ENCODE results near the gene WDR7.

The WDR7 gene

GRCh38 chr18:56902653-56903052 lies 251.5 kb downstream of the WDR7 start:
- peaks cover 15% of the 10 kb centered on the region for H3K4me1 ChIP-seq (ENCODE audit: low read length)
- H3K4me2 ChIP-seq (ENCODE audit: low read length), result peak overlapping the region; percentile 70
- H3K9me3 ChIP-seq (ENCODE audit: insufficient read depth, low read length), result no peaks in the 10 kb centered on the region
- H2AFZ ChIP-seq (ENCODE audit: low read depth, low read length), result peak overlapping the region; percentile 35
- peak overlapping the region; percentile 21 for H3K27ac ChIP-seq (ENCODE audit: low read length)
- no peak for TF ChIP-seq EZH2phosphoT487 (IDR thresholded peaks at IDR 0.05; ENCODE audit: low read depth)
- TF ChIP-seq, protein P1, sequence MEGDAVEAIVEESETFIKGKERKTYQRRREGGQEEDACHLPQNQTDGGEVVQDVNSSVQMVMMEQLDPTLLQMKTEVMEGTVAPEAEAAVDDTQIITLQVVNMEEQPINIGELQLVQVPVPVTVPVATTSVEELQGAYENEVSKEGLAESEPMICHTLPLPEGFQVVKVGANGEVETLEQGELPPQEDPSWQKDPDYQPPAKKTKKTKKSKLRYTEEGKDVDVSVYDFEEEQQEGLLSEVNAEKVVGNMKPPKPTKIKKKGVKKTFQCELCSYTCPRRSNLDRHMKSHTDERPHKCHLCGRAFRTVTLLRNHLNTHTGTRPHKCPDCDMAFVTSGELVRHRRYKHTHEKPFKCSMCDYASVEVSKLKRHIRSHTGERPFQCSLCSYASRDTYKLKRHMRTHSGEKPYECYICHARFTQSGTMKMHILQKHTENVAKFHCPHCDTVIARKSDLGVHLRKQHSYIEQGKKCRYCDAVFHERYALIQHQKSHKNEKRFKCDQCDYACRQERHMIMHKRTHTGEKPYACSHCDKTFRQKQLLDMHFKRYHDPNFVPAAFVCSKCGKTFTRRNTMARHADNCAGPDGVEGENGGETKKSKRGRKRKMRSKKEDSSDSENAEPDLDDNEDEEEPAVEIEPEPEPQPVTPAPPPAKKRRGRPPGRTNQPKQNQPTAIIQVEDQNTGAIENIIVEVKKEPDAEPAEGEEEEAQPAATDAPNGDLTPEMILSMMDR (IDR thresholded peaks at IDR 0.05; ENCODE audit: low read depth, low read length), result no peak
- no peaks in the 10 kb centered on the region for H4K20me1 ChIP-seq (ENCODE audit: insufficient read depth, low read length)
- H3K27me3 ChIP-seq (ENCODE audit: low read depth, low read length), result no peaks in the 10 kb centered on the region
- no peaks in the 10 kb centered on the region for H3K79me2 ChIP-seq (ENCODE audit: low read length)
- peak overlapping the region; percentile 42 for H3K4me3 ChIP-seq (ENCODE audit: low read length)
- H3K9ac ChIP-seq (ENCODE audit: low read length), result peak overlapping the region; percentile 18
- H3K36me3 ChIP-seq (replicated peaks; ENCODE audit: low read depth, low read length), result no peaks in the 10 kb centered on the region

- Histone ChIP-seq H3K9me3 (ENCODE audit: insufficient read depth, low read length) (no peaks in the 10 kb centered on the region), H3K4me3 (ENCODE audit: low read length) (no peak overlapping the region), H2AFZ (ENCODE audit: low read depth, low read length) (no peak overlapping the region), H3K27ac (ENCODE audit: low read length) (no peak overlapping the region), H3K36me3 (replicated peaks; ENCODE audit: low read depth, low read length) (no peaks in the 10 kb centered on the region), H3K79me2 (ENCODE audit: low read length) (no peaks in the 10 kb centered on the region), H3K4me1 (ENCODE audit: low read length) (peaks cover 25% of the 10 kb centered on the region), H4K20me1 (ENCODE audit: insufficient read depth, low read length) (no peaks in the 10 kb centered on the region), H3K4me2 (ENCODE audit: low read length) (no peak overlapping the region), H3K27me3 (ENCODE audit: low read depth, low read length) (no peaks in the 10 kb centered on the region), H3K9ac (ENCODE audit: low read length) (no peak overlapping the region)
- TF ChIP-seq, protein P1 (IDR thresholded peaks at IDR 0.05; ENCODE audit: low read depth, low read length), result no peak
- TF ChIP-seq EZH2phosphoT487 (IDR thresholded peaks at IDR 0.05; ENCODE audit: low read depth), result no peak
These were observed 252.5 kb downstream of the WDR7 start for GRCh38 chr18:56903686-56904085.

DNA sequence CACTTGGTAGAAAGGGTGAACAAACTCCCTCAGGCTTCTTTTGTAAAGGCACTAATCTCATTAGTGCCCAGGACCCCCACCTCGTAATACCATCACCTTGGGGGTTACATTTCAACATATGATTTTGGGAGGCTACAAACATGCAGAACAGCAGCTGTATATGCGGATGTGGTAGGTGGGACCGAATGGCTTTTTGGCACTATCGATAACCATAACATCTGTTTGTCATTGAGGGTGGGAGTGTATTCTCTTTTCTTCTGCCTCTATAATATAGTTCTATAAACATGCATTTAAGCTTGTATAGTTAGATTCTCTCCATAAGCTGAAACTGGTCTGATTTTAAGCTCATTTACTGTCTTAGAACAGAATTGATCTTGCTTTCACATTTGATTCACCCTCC lies 256.6 kb downstream of the WDR7 start:
- H3K9me3 ChIP-seq (ENCODE audit: insufficient read depth, low read length), result no peaks in the 10 kb centered on the region
- H3K27ac ChIP-seq (ENCODE audit: low read length), result peak overlapping the region; percentile 1; the same call in 1 of the 2 replicates
- no peaks in the 10 kb centered on the region for H4K20me1 ChIP-seq (ENCODE audit: insufficient read depth, low read length)
- H3K79me2 ChIP-seq (ENCODE audit: low read length), result no peaks in the 10 kb centered on the region
- H3K9ac ChIP-seq (ENCODE audit: low read length), result no peak overlapping the region
- peaks cover 5% of the 10 kb centered on the region for H3K36me3 ChIP-seq (replicated peaks; ENCODE audit: low read depth, low read length)
- H3K4me3 ChIP-seq (ENCODE audit: low read length), result no peak overlapping the region
- TF ChIP-seq, protein P1 (IDR thresholded peaks at IDR 0.05; ENCODE audit: low read depth, low read length), result no peak
- no peak for TF ChIP-seq EZH2phosphoT487 (IDR thresholded peaks at IDR 0.05; ENCODE audit: low read depth)
- H3K4me2 ChIP-seq (ENCODE audit: low read length), result no peak overlapping the region
- H3K27me3 ChIP-seq (ENCODE audit: low read depth, low read length), result no peaks in the 10 kb centered on the region
- H2AFZ ChIP-seq (ENCODE audit: low read depth, low read length), result no peak overlapping the region
- peaks cover 43% of the 10 kb centered on the region for H3K4me1 ChIP-seq (ENCODE audit: low read length)

DNA sequence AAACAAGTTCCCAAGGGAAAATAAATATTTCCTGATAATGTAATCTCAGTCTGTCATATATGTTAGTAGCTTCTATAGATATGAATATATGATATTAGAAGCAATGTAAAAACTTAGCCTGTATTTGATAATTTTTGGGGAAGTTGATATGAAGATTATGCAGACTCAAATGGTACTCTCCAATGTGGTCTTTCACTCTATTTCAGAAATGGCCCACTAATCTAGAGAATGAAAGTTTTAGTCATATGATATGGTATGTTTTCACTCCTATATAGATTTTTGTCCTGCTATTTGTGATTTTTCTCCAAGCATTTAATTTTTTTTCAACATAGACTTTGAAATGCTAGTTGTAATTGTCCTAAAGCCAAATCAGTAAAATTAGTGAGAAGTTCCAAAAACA lies 259.1 kb downstream of the WDR7 start:
- Histone ChIP-seq H3K4me3 (ENCODE audit: low read length) (peak overlapping the region; percentile 11; the same call in 1 of the 2 replicates), H3K4me1 (ENCODE audit: low read length) (peaks cover 38% of the 10 kb centered on the region), H3K36me3 (replicated peaks; ENCODE audit: low read depth, low read length) (peaks cover 5% of the 10 kb centered on the region), H3K79me2 (ENCODE audit: low read length) (no peaks in the 10 kb centered on the region), H2AFZ (ENCODE audit: low read depth, low read length) (no peak overlapping the region), H4K20me1 (ENCODE audit: insufficient read depth, low read length) (no peaks in the 10 kb centered on the region), H3K27me3 (ENCODE audit: low read depth, low read length) (no peaks in the 10 kb centered on the region), H3K9ac (ENCODE audit: low read length) (0 out of 2 replicates have a peak overlapping the region, but pooled peaks have one; percentile 1), H3K27ac (ENCODE audit: low read length) (peak overlapping the region; percentile 23), H3K4me2 (ENCODE audit: low read length) (peak overlapping the region; percentile 52), H3K9me3 (ENCODE audit: insufficient read depth, low read length) (no peaks in the 10 kb centered on the region)
- TF ChIP-seq, protein P1 (IDR thresholded peaks at IDR 0.05; ENCODE audit: low read depth, low read length), result no peak
- no peak for TF ChIP-seq EZH2phosphoT487 (IDR thresholded peaks at IDR 0.05; ENCODE audit: low read depth)

Measured in OCI-LY3 (cell line).